ENCODE measurements around the gene PITRM1.

PITRM1 gene

DNA sequence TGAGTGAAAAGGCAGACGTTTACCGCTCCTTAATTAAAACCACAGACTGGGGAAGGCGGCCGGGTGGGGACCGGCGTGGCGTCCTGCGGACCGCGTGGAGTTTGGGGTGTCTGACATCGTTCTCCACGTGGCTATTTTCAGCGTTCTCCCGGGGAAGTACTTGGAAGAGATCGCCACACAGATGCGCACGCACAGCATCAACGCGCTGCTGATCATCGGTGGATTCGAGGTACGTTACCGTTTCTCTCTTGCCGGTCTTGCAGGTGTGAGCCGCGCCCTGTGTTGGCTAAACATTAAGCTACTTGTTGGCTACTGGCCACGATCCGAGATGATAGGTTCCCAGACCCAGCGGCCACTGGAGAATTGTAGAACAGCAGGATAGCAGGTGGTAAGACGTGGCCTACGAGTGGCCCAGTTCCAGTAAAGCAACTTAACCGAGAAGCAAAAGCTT lies 53.9 kb downstream of the PITRM1 start:
- Histone ChIP-seq H3K4me3 (replicated peaks; ENCODE audit: insufficient read depth, low read length) (no peak overlapping the region), H3K27ac (replicated peaks) (no peak overlapping the region), H3K27me3 (ENCODE audit: insufficient read depth, poor library complexity, severe bottlenecking) (no peaks in the 10 kb centered on the region)
- DNase-seq (ENCODE audit: low read depth in 1 of 2, low spot score in 1 of 2) = no peak
- no peak for TF ChIP-seq GABPA (IDR thresholded peaks at IDR 0.05; ENCODE audit: low read depth)
- TF ChIP-seq, protein P1, sequence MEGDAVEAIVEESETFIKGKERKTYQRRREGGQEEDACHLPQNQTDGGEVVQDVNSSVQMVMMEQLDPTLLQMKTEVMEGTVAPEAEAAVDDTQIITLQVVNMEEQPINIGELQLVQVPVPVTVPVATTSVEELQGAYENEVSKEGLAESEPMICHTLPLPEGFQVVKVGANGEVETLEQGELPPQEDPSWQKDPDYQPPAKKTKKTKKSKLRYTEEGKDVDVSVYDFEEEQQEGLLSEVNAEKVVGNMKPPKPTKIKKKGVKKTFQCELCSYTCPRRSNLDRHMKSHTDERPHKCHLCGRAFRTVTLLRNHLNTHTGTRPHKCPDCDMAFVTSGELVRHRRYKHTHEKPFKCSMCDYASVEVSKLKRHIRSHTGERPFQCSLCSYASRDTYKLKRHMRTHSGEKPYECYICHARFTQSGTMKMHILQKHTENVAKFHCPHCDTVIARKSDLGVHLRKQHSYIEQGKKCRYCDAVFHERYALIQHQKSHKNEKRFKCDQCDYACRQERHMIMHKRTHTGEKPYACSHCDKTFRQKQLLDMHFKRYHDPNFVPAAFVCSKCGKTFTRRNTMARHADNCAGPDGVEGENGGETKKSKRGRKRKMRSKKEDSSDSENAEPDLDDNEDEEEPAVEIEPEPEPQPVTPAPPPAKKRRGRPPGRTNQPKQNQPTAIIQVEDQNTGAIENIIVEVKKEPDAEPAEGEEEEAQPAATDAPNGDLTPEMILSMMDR (IDR thresholded peaks at IDR 0.05; ENCODE audit: insufficient read depth, low read length) = no peak
- TF ChIP-seq POLR2AphosphoS5 (IDR thresholded peaks at IDR 0.05; ENCODE audit: low read depth) = no peak
- TF ChIP-seq REST (IDR thresholded peaks at IDR 0.05; ENCODE audit: insufficient replicate concordance, low read depth) = no peak
- TF ChIP-seq SPI1 (IDR thresholded peaks at IDR 0.05; ENCODE audit: borderline replicate concordance, low read depth) = no peak

DNA sequence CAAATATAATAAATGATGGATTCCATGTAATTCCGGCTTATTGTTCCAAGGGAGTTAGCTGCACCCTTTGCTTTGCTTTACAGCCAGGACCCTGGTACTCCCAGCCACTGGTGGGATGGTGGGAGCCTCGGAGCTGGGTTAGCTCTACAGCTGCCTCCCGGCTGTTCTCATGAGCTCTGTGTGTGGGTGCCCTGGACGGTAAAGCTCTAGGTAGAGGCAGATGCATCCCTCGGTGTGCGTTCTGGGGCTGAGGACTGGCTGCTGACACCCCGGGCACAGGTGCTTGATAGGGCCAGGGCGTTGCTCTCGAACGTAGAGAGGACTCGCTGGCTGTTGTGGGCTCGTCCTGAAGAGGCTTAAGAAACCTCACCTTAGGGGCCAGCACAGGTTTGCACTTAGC lies 55.1 kb downstream of the PITRM1 start:
- TF ChIP-seq SPI1 (IDR thresholded peaks at IDR 0.05; ENCODE audit: borderline replicate concordance, low read depth) (no peak), GABPA (IDR thresholded peaks at IDR 0.05; ENCODE audit: low read depth) (no peak), POLR2AphosphoS5 (IDR thresholded peaks at IDR 0.05; ENCODE audit: low read depth) (no peak)
- Histone ChIP-seq H3K27ac (replicated peaks) (no peak overlapping the region), H3K4me3 (replicated peaks; ENCODE audit: insufficient read depth, low read length) (no peak overlapping the region), H3K27me3 (ENCODE audit: insufficient read depth, poor library complexity, severe bottlenecking) (no peaks in the 10 kb centered on the region)
- DNase-seq (ENCODE audit: low read depth in 1 of 2, low spot score in 1 of 2) = no peak

- no peak for TF ChIP-seq REST (IDR thresholded peaks at IDR 0.05; ENCODE audit: insufficient replicate concordance, low read depth)
- no peak for TF ChIP-seq GABPA (IDR thresholded peaks at IDR 0.05; ENCODE audit: low read depth)
- no peak for TF ChIP-seq SPI1 (IDR thresholded peaks at IDR 0.05; ENCODE audit: borderline replicate concordance, low read depth)
- TF ChIP-seq, protein P1 (IDR thresholded peaks at IDR 0.05; ENCODE audit: insufficient read depth, low read length) = no peak
- Histone ChIP-seq H3K27ac (replicated peaks) (no peak overlapping the region), H3K27me3 (ENCODE audit: insufficient read depth, poor library complexity, severe bottlenecking) (no peaks in the 10 kb centered on the region), H3K4me3 (replicated peaks; ENCODE audit: insufficient read depth, low read length) (no peak overlapping the region)
- DNase-seq (ENCODE audit: low read depth in 1 of 2, low spot score in 1 of 2) = no peak
Measured at GRCh38 chr10:3116508-3117100, 56.0 kb downstream of the PITRM1 start.

- Histone ChIP-seq H3K4me3 (replicated peaks; ENCODE audit: insufficient read depth, low read length) (no peak overlapping the region), H3K27ac (replicated peaks) (no peak overlapping the region), H3K27me3 (ENCODE audit: insufficient read depth, poor library complexity, severe bottlenecking) (no peaks in the 10 kb centered on the region)
- TF ChIP-seq SPI1 (IDR thresholded peaks at IDR 0.05; ENCODE audit: borderline replicate concordance, low read depth) (no peak), REST (IDR thresholded peaks at IDR 0.05; ENCODE audit: insufficient replicate concordance, low read depth) (no peak), GABPA (IDR thresholded peaks at IDR 0.05; ENCODE audit: low read depth) (no peak), POLR2AphosphoS5 (IDR thresholded peaks at IDR 0.05; ENCODE audit: low read depth) (no peak)
- TF ChIP-seq, protein P1 (IDR thresholded peaks at IDR 0.05; ENCODE audit: insufficient read depth, low read length) = no peak
- DNase-seq (ENCODE audit: low read depth in 1 of 2, low spot score in 1 of 2) = no peak
Measured at GRCh38 chr10:3115685-3116084, 56.9 kb downstream of the PITRM1 start.
